ENCODE data around the gene SPOCK1. TPM values are rescaled to one million over a fixed set of nuclear protein-coding genes. Genes with fewer than 3 reads are reported as not detected.

Gene SPOCK1
- total and polyA plus RNA-seq, 2 of the 4 experiments (the other 2 are of a cell fraction), result 5.0 to 20.3 TPM

- H3K4ac ChIP-seq (ENCODE audit: low read depth, low read length), result no peak overlapping the region
- H3K18ac ChIP-seq (ENCODE audit: low read depth, low read length), result no peak overlapping the region
- H4K8ac ChIP-seq (ENCODE audit: low read depth in 2 of 2, low read length in 2 of 2), result no peak overlapping the region
- H3K4me3 ChIP-seq (ENCODE audit: insufficient read depth, low read depth, low read length), result no peak overlapping the region
- H3K4me1 ChIP-seq (ENCODE audit: control insufficient read depth, insufficient read depth, low read length), result no peaks in the 10 kb centered on the region
- ATAC-seq (ENCODE audit: low read depth), result no peak
- H3K79me1 ChIP-seq (ENCODE audit: low read depth in 1 of 2, low read length in 2 of 2), result no peaks in the 10 kb centered on the region
- no peaks in the 10 kb centered on the region for H3K36me3 ChIP-seq (ENCODE audit: control insufficient read depth, insufficient read depth, low read length)
- ChIA-PET POLR2A (ENCODE audit: unreplicated experiment) (no interaction called here), CTCF (no interaction called here)
- H3K9ac ChIP-seq (ENCODE audit: low read depth, low read length), result no peak overlapping the region
- H3K56ac ChIP-seq (ENCODE audit: extremely low read depth, insufficient read depth, low read length), result no peak overlapping the region
- no peaks in the 10 kb centered on the region for H3K27me3 ChIP-seq (ENCODE audit: control insufficient read depth, insufficient read depth, low read length)
- 17% methylated on average over 1 of the region's 1 CpG; no CpG with 5 or more reads in 1 of the 2 experiments for WGBS, 2 experiments (ENCODE audit: extremely low coverage in 2 of 2, insufficient read length in 1 of 2)
- no peak overlapping the region for H3K23ac ChIP-seq (ENCODE audit: low read depth, low read length)
- no peak overlapping the region for H2BK120ac ChIP-seq (ENCODE audit: low read depth, low read length)
- no peaks in the 10 kb centered on the region for H3K9me1 ChIP-seq (ENCODE audit: insufficient read depth, low read length)
- TF ChIP-seq POLR2A (IDR thresholded peaks at IDR 0.05; ENCODE audit: low read depth, low read length), result no peak
- TF ChIP-seq BHLHE40 (IDR thresholded peaks at IDR 0.05; ENCODE audit: low read depth, low read length), result no peak
- TF ChIP-seq CHD1 (IDR thresholded peaks at IDR 0.05; ENCODE audit: low read depth, low read length), result no peak
- no peak for TF ChIP-seq FOS (IDR thresholded peaks at IDR 0.05; ENCODE audit: low read depth, low read length)
- TF ChIP-seq CEBPB (IDR thresholded peaks at IDR 0.05; ENCODE audit: low read depth, low read length), result no peak
- TF ChIP-seq MXI1 (IDR thresholded peaks at IDR 0.05; ENCODE audit: borderline replicate concordance, low read depth, low read length), result no peak
- no peak overlapping the region for H4K5ac ChIP-seq (ENCODE audit: low read depth, low read length)
- no peak overlapping the region for H2AK5ac ChIP-seq (ENCODE audit: low read depth, low read length)
- H2BK15ac ChIP-seq (ENCODE audit: low read depth, low read length), result no peak overlapping the region
- dilution Hi-C loops (cut with HindIII; ENCODE audit: low sequenced_read_pairs, unreplicated experiment) (no loop called here), intact Hi-C loops (cut with micrococcal nuclease) (no loop called here), in situ Hi-C loops (cut with MboI; ENCODE audit: low sequenced_read_pairs) (no loop called here)
- no peak overlapping the region for H3K27ac ChIP-seq (ENCODE audit: insufficient read depth, low read length)
- no peak overlapping the region for H3K4me2 ChIP-seq (ENCODE audit: low read depth, low read length)
- no peak overlapping the region for H2AK9ac ChIP-seq (replicated peaks; ENCODE audit: low read depth, low read length, poor library complexity)
- no peaks in the 10 kb centered on the region for H3K9me3 ChIP-seq (ENCODE audit: control insufficient read depth, insufficient read depth, low read length)
- H4K20me1 ChIP-seq (ENCODE audit: insufficient read depth, low read length), result no peaks in the 10 kb centered on the region
- no peak overlapping the region for H2BK5ac ChIP-seq (ENCODE audit: low read depth, low read length, poor library complexity, severe bottlenecking)
- H2AFZ ChIP-seq (replicated peaks; ENCODE audit: low read length, poor library complexity), result no peak overlapping the region
- H3K14ac ChIP-seq (replicated peaks; ENCODE audit: low read depth, low read length), result no peak overlapping the region
- no peak overlapping the region for H4K91ac ChIP-seq (ENCODE audit: insufficient read depth, low read depth, low read length)
- H2BK20ac ChIP-seq (ENCODE audit: low read depth, low read length), result no peak overlapping the region
- BruUV-seq (replicated peaks), result no TSS peak
- no peak for DNase-seq
These were observed 334.2 kb downstream of the SPOCK1 start for GRCh38 chr5:137164961-137165360.

Data from IMR-90 (cell line).